Smooth muscle cell (in vitro differentiated cells): ENCODE measurements around the gene EVA1B. TPM values are rescaled to one million over a fixed set of nuclear protein-coding genes. Genes with fewer than 3 reads are reported as not detected.

Experiments used
- DNase-seq: peaks from one replicate; lab custom pipeline; 2025; ENCODE audit not compliant: unreplicated experiment; lab: John Stamatoyannopoulos, UW
- H2AFZ ChIP-seq: fragments of 200-600 bp; sonication (generic); 2 replicates; pipeline ENCODE4 v1.6.0; 2016; ENCODE audit warnings: antibody characterized with exemption, low read depth, mild to moderate bottlenecking
- H3F3A ChIP-seq: fragments of 200-600 bp; sonication (generic); 2 replicates; pipeline ENCODE4 v1.6.0; 2017; ENCODE audit warnings: antibody characterized with exemption, low read depth
- H3K27ac ChIP-seq: fragments of 200-600 bp; sonication (generic); 2 replicates; pipeline ENCODE4 v1.5.1; 2016; ENCODE audit warnings: low read depth, mild to moderate bottlenecking
- H3K27me3 ChIP-seq: fragments of 200-600 bp; sonication (generic); 2 replicates; pipeline ENCODE4 v1.6.1; 2016; ENCODE audit warnings: low read depth, mild to moderate bottlenecking
- H3K36me3 ChIP-seq: fragments of 200-600 bp; sonication (generic); 2 replicates; pipeline ENCODE4 v1.5.1; 2016; ENCODE audit warnings: low read depth
- H3K4me1 ChIP-seq: fragments of 200-600 bp; sonication (generic); 2 replicates; pipeline ENCODE4 v1.5.1; 2016; ENCODE audit warnings: low read depth
- H3K4me2 ChIP-seq: fragments of 200-600 bp; sonication (generic); 2 replicates; pipeline ENCODE4 v1.6.0; 2016; ENCODE audit warnings: mild to moderate bottlenecking
- H3K4me3 ChIP-seq: fragments of 200-600 bp; sonication (generic); 2 replicates; pipeline ENCODE4 v1.5.1; 2016; ENCODE audit warnings: mild to moderate bottlenecking
- H3K79me2 ChIP-seq: fragments of 200-600 bp; sonication (generic); 2 replicates; pipeline ENCODE4 v1.6.0; 2016; ENCODE audit warnings: low read depth, mild to moderate bottlenecking
- H3K9ac ChIP-seq: fragments of 200-600 bp; sonication (generic); 2 replicates; pipeline ENCODE4 v1.6.0; 2016; ENCODE audit warnings: low read depth
- H3K9me3 ChIP-seq: fragments of 200-600 bp; sonication (generic); replicated peaks from 2 replicates; pipeline ENCODE4 v1.5.1; 2016; ENCODE audit warnings: low read depth
- H4K20me1 ChIP-seq: fragments of 200-600 bp; sonication (generic); 2 replicates; pipeline ENCODE4 v1.6.0; 2016; ENCODE audit warnings: low read depth
- CTCF ChIP-seq: fragments of 200-600 bp; sonication (generic); IDR thresholded peaks from 2 replicates; pipeline ENCODE4 v1.5.1; 2017; ENCODE audit warnings: borderline replicate concordance, mild to moderate bottlenecking, antibody characterized with exemption; ENCODE audit not compliant: insufficient read depth, poor library complexity, severe bottlenecking
- WGBS: methylation state at CpG from one replicate; pipeline ENCODE4 v1.1.7; 2016; ENCODE audit warnings: low lambda C conversion rate; 5-methylcytosine and 5-hydroxymethylcytosine counted together
- polyA plus RNA-seq: library from polyadenylated mRNA; unstranded; fragments of >200 nt; fragmentation: Nextera tagmentation; extraction: Ambion mirVana; gene quantifications from 2 replicates; pipeline ENCODE4 v1.2.1, GENCODE V29; 2016
- total RNA-seq: library from RNA; depleted of rRNA; stranded (reverse); fragments of >200 nt; gene quantifications from 2 replicates; pipeline ENCODE4 v1.2.3, GENCODE V29; 2014

Gene EVA1B
- total and polyA plus RNA-seq, 2 experiments from 2014 or later, result 88.7 to 164 TPM

GRCh38 chr1:36367798-36368197 is 44.4 kb upstream of the EVA1B start:
- Histone ChIP-seq H3K4me1 (peaks cover 19% of the 10 kb centered on the region), H3K27me3 (no peaks in the 10 kb centered on the region), H3K9me3 (no peaks in the 10 kb centered on the region), H3K4me2 (peak overlapping the region; percentile 43), H3K27ac (peak overlapping the region; percentile 96), H2AFZ (no peak overlapping the region), H4K20me1 (peaks cover 16% of the 10 kb centered on the region), H3K9ac (no peak overlapping the region), H3K4me3 (no peak overlapping the region), H3K79me2 (peaks cover 58% of the 10 kb centered on the region), H3F3A (peaks cover 28% of the 10 kb centered on the region), H3K36me3 (no peaks in the 10 kb centered on the region)
- no peak for TF ChIP-seq CTCF
- DNase-seq, result no peak
- 41% methylated on average over 4 of the region's 4 CpGs for WGBS

GRCh38 chr1:36367066-36367465 is 43.6 kb upstream of the EVA1B start:
- Histone ChIP-seq H3K4me1 (peaks cover 14% of the 10 kb centered on the region), H3K27ac (peak overlapping the region; percentile 96), H3K79me2 (peaks cover 64% of the 10 kb centered on the region), H3K4me3 (no peak overlapping the region), H3K27me3 (no peaks in the 10 kb centered on the region), H3K9ac (no peak overlapping the region), H4K20me1 (peaks cover 16% of the 10 kb centered on the region), H3K4me2 (no peak overlapping the region), H3F3A (peaks cover 23% of the 10 kb centered on the region), H2AFZ (no peak overlapping the region), H3K9me3 (no peaks in the 10 kb centered on the region), H3K36me3 (no peaks in the 10 kb centered on the region)
- DNase-seq, result no peak
- WGBS, result over 99% methylated on average over 5 of the region's 5 CpGs
- TF ChIP-seq CTCF, result no peak

- peaks cover 63% of the 10 kb centered on the region for H3K79me2 ChIP-seq
- peak overlapping the region; percentile 96 for H3K27ac ChIP-seq
- no peaks in the 10 kb centered on the region for H3K27me3 ChIP-seq
- H3F3A ChIP-seq, result peaks cover 18% of the 10 kb centered on the region
- WGBS, result 33% methylated on average over 18 of the region's 18 CpGs
- no peak for TF ChIP-seq CTCF
- no peak overlapping the region for H3K4me3 ChIP-seq
- H3K36me3 ChIP-seq, result no peaks in the 10 kb centered on the region
- DNase-seq, result peak; percentile 58
- H3K9ac ChIP-seq, result peak overlapping the region; percentile 74
- peaks cover 18% of the 10 kb centered on the region for H4K20me1 ChIP-seq
- no peak overlapping the region for H2AFZ ChIP-seq
- H3K4me2 ChIP-seq, result peak overlapping the region; percentile 73
- peaks cover 14% of the 10 kb centered on the region for H3K4me1 ChIP-seq
- no peaks in the 10 kb centered on the region for H3K9me3 ChIP-seq
These were observed 42.7 kb upstream of the EVA1B start for GRCh38 chr1:36366091-36366661.

- no peaks in the 10 kb centered on the region for H3K27me3 ChIP-seq
- H3F3A ChIP-seq, result peaks cover 18% of the 10 kb centered on the region
- H3K79me2 ChIP-seq, result peaks cover 62% of the 10 kb centered on the region
- no peak for TF ChIP-seq CTCF
- no peak overlapping the region for H2AFZ ChIP-seq
- H3K9ac ChIP-seq, result peak overlapping the region; percentile 74
- DNase-seq, result no peak
- H3K27ac ChIP-seq, result peak overlapping the region; percentile 96
- no peaks in the 10 kb centered on the region for H3K36me3 ChIP-seq
- WGBS, result 42% methylated on average over 1 of the region's 1 CpG
- peaks cover 14% of the 10 kb centered on the region for H3K4me1 ChIP-seq
- H3K4me2 ChIP-seq, result peak overlapping the region; percentile 73
- H3K4me3 ChIP-seq, result no peak overlapping the region
- no peaks in the 10 kb centered on the region for H3K9me3 ChIP-seq
- peaks cover 25% of the 10 kb centered on the region for H4K20me1 ChIP-seq
These were observed 41.9 kb upstream of the EVA1B start for GRCh38 chr1:36365381-36365780.
